ENCODE results near the gene APOA4. TPM values are rescaled to one million over a fixed set of nuclear protein-coding genes. Genes with fewer than 3 reads are reported as not detected.
"Not testable (repeated sequence)": the region's sequence is repeated elsewhere in the genome, so short reads cannot be mapped to it uniquely, and the experiment has no call there.

The APOA4 gene
- total RNA-seq, 2 experiments from 2014 or later, result not detected

DNA sequence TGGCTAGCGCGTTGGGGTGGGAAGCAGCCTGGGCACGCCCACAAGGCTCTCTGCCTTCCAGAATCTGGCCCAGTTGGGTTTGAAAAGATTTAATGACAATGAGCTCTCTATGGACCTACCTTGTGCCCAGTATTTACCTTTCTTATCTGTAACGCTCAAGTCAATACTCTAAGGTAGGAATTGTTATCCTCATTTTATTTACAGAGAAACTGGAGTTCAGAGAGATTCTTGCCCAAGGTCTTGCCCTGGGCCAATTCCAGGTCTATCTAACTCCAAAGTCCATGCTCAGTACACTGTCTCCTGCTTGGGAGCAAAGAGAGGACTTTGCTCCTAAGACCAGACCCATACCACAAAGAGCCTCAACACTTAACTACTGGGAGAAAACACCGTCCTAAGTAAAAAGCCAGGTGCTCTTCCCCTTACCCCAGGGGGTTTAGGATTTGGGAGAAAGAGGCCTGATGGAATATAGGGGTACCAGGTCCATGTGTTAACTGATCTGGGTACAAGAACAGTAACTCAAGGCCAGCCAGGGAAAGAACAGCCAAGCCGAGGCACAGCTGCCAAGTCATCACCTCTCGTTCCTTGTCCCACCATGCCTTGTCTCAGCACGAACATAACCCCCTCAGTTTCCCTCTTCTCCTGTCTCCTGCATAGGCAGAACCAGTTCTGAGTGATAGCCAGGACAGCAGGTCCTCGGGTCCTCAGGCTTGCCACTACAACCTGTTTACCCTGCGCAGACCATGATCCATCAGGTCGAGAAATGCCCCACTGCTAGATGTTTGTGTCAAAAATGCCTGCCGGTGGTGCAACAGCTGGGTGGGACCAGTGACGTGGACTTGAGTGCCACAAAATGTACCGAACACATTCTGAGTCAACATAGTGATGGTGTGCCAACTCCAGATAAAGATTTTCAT is 14.6 kb downstream of the APOA4 start:
- Mint-ChIP-seq H3K9me3 (no peaks in the 10 kb centered on the region), H3K27me3 (peaks cover 4% of the 10 kb centered on the region)
- no peak for DNase-seq

DNA sequence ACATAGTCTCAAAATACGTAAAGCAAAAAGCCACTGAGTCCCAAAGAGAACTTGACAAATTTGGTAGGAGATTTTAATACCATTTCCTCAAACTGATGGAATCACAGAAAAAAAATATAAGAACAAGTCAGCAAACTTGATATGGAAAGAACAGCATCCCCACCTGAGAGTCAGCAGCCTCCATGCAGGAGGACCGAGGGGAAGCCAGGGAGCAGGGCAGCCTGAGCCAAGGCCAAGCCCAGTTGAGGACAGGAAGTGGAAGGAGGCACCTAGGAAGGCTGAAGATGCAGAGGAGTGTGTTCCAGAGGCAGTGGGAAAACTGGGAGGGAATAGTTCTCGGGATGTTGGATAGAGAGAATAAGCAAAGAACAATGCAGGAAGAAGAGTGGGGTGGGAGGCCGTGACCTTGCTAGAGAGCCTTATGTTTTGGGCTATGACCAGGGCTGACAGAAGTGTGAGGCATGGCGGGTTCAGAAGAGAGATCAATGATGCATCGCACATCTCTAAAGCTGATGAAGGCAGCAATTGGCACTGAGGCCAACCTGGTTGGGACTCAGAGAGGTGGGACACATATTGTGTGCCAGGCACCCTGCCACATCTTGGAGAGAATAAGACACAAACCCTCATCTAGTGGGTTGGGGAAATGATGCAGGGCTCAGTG is 15.4 kb downstream of the APOA4 start:
- no peak overlapping the region for H3K27ac Mint-ChIP-seq
- H3K4me1 Mint-ChIP-seq, result no peaks in the 10 kb centered on the region
- H3K36me3 Mint-ChIP-seq, result no peaks in the 10 kb centered on the region
- no peaks in the 10 kb centered on the region for H3K9me3 Mint-ChIP-seq
- no peak for DNase-seq
- H3K4me3 Mint-ChIP-seq, result no peak overlapping the region
- H3K27me3 Mint-ChIP-seq, result peaks cover 4% of the 10 kb centered on the region

More for the DNA sequence above, 14.6 kb downstream of the APOA4 start:
- Mint-ChIP-seq H3K4me3 (no peak overlapping the region), H3K4me1 (no peaks in the 10 kb centered on the region), H3K36me3 (no peaks in the 10 kb centered on the region), H3K27ac (no peak overlapping the region)

DNA sequence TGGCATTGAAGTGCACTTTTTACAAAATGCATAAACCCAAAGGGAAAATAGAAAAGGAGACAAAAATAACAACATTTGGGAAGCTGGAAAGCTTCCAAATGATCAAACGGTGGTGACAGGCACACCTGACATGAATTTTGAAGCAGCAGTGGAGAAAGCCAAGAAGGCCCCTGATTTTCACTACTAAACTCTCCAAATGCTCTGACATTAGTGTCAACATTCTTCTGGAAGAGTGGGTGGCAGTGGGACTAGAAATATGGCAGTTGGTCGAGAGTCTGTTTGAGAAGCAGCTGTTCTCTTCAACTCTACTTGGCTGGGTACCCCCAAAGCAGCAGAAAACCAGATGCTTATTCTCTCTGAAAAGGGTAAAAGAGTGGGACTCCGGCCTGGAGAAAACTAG is 19.1 kb downstream of the APOA4 start:
- H3K36me3 Mint-ChIP-seq, result no peaks in the 10 kb centered on the region
- H3K9me3 Mint-ChIP-seq, result no peaks in the 10 kb centered on the region
- peaks cover 14% of the 10 kb centered on the region for H3K27me3 Mint-ChIP-seq
- no peaks in the 10 kb centered on the region for H3K4me1 Mint-ChIP-seq
- H3K27ac Mint-ChIP-seq, result no peak overlapping the region
- no peak overlapping the region for H3K4me3 Mint-ChIP-seq
- no peak for DNase-seq

DNA sequence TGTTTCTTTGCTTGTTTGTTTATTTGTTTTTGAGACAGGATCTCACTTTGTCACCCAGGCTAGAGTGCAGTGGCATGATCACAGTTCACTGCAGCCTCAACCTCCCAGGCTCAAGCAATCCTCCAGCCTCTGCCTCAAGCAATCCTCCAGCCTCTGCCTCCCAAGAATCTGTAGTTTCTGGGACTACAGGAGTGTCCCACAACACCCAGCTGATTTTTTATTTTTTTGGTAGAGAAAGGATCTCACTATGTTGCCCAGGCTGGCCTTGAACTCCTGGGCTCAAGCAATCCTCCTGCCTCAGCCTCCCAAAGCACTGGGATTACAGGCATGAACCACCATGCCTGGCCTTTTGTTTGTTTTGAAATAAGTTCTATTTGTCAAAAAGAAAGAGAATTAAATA is 21.4 kb downstream of the APOA4 start:
- H3K9me3 Mint-ChIP-seq, DNase-seq, H3K4me1 Mint-ChIP-seq, H3K4me3 Mint-ChIP-seq, H3K27ac Mint-ChIP-seq, H3K36me3 Mint-ChIP-seq: not testable (repeated sequence)
- H3K27me3 Mint-ChIP-seq, result peaks cover 13% of the 10 kb centered on the region

DNA sequence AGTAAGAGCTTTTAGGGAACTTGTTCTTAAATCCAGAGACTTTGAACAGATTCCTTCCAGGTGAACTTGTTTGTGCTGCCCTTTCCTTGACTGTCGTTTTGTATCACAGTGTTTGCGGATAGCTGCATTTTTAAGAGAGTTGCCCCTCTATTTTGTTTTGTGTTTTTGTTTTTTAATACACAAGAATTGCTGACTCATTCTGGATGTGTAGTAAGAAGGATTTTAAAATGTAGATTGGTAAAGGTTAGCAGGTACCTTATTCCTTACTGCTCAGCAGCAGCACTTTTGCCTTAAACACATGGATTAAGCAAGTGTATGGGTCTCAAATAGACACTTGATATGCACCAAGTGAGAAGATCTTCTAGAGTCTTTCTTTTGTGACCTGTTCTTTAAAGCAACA is 22.5 kb downstream of the APOA4 start:
- Mint-ChIP-seq H3K4me3 (no peak overlapping the region), H3K27me3 (peaks cover 13% of the 10 kb centered on the region), H3K27ac (no peak overlapping the region), H3K36me3 (no peaks in the 10 kb centered on the region), H3K4me1 (no peaks in the 10 kb centered on the region), H3K9me3 (no peaks in the 10 kb centered on the region)
- no peak for DNase-seq

DNA sequence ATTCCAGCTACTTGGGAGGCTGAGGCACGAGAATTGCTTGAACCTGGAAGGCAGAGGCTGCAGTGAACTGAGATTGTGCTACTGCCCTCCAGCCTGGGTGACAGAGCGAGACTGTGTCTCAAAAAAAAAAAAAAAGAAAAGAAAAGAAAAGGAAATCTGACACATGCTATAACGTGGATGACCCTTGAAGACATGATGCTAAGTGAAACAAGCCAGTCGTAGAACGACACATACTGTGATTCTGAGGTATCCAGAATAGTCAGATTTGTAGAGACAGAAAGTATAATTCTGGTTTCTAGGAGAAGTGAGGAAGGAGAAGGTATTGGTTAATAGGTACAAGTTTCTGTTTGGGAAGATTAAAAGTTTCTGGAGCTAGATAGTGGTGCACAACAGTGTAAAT is 24.7 kb downstream of the APOA4 start:
- H3K36me3 Mint-ChIP-seq, result no peaks in the 10 kb centered on the region
- no peak overlapping the region for H3K27ac Mint-ChIP-seq
- no peaks in the 10 kb centered on the region for H3K9me3 Mint-ChIP-seq
- no peak overlapping the region for H3K4me3 Mint-ChIP-seq
- DNase-seq, result no peak
- peaks cover 2% of the 10 kb centered on the region for H3K4me1 Mint-ChIP-seq
- peaks cover 13% of the 10 kb centered on the region for H3K27me3 Mint-ChIP-seq

DNA sequence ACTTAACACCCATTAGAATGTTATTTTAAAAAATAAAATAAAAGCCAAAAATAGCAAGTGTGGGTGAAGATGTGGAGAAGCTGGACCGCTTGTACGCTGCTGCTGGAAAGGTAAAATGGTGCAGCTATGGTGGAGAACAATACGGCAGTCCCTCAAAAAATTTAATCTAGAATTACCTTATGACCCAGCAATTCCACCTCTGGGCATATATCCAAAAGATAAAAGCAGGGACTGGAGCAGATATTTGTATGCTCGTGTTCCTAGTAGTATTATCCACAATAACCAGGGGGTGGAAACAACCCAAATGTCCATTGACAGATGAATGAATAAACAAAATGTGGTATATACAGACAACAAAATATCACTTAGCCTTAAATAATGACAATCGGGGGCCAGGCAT is 25.3 kb downstream of the APOA4 start:
- no peak for DNase-seq
- peaks cover 13% of the 10 kb centered on the region for H3K27me3 Mint-ChIP-seq
- H3K9me3 Mint-ChIP-seq, result no peaks in the 10 kb centered on the region
- no peaks in the 10 kb centered on the region for H3K36me3 Mint-ChIP-seq
- H3K4me1 Mint-ChIP-seq, result peaks cover 2% of the 10 kb centered on the region
- H3K4me3 Mint-ChIP-seq, result no peak overlapping the region
- H3K27ac Mint-ChIP-seq, result no peak overlapping the region

DNA sequence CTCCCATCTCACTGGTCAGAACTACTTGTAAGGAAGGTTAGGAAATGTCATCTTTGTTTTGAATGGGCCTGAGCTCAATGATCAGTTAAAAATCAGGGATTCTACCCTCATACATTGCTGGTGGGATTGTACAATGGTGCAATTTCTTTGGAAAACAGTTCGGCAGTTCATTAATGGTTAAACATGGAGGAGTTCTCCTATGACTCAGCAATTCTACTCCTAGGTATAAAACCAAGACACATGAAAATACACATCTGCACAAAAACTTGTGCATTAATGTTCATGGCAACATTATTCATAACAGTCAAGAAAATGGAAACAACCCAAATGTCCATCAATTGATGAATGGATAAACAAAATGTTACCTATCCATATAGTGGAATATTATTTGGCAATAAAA is 26.6 kb downstream of the APOA4 start:
- no peak overlapping the region for H3K27ac Mint-ChIP-seq
- H3K4me1 Mint-ChIP-seq, result peaks cover 2% of the 10 kb centered on the region
- H3K27me3 Mint-ChIP-seq, result peaks cover 13% of the 10 kb centered on the region

DNA sequence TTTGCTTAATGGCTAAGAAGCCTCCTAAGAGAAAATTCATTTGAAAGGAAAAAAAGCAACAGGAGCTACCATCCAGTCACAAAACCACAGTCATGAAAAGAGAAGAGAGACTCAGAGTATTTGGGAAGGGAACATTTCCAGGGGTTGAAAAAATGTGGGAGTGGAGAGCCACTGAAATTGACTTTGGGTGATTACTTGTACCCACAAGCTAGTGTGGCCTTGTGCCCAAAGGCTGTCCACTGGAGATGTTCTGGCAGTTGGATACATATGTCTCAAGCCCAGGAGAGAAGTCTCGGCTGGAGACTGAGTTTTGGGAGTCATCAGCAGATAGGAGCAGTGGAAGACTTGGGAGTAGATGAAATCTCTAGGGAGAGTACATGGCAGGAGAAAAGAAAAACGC is 28.3 kb downstream of the APOA4 start:
- no peak for DNase-seq
- peaks cover 6% of the 10 kb centered on the region for H3K4me1 Mint-ChIP-seq

More for the DNA sequence above, 26.6 kb downstream of the APOA4 start:
- DNase-seq, result no peak
- H3K9me3 Mint-ChIP-seq, result no peaks in the 10 kb centered on the region
- no peak overlapping the region for H3K4me3 Mint-ChIP-seq
- H3K36me3 Mint-ChIP-seq, result no peaks in the 10 kb centered on the region

DNA sequence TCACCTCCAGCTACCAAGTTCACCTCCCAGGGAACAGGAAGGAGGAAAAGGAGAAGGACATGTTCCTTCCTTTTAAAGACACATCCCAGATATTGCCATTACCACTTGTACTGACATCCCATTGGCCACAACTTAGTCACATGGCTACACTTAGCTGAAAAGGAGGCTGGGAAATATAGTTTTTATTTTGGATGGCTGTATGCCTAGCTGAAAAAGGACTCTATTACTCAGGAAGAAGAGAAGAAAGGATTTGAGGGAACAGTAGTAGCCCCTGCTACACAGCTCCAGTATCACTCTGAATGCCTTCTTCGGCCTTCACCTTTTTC is 29.4 kb downstream of the APOA4 start:
- no peak overlapping the region for H3K4me3 Mint-ChIP-seq
- no peaks in the 10 kb centered on the region for H3K9me3 Mint-ChIP-seq
- H3K27me3 Mint-ChIP-seq, result no peaks in the 10 kb centered on the region
- no peak overlapping the region for H3K27ac Mint-ChIP-seq
- H3K4me1 Mint-ChIP-seq, result peaks cover 6% of the 10 kb centered on the region
- DNase-seq, result no peak
- H3K36me3 Mint-ChIP-seq, result no peaks in the 10 kb centered on the region

More for the DNA sequence above, 28.3 kb downstream of the APOA4 start:
- Mint-ChIP-seq H3K36me3 (no peaks in the 10 kb centered on the region), H3K9me3 (no peaks in the 10 kb centered on the region), H3K27me3 (peaks cover 8% of the 10 kb centered on the region), H3K27ac (no peak overlapping the region), H3K4me3 (no peak overlapping the region)

DNA sequence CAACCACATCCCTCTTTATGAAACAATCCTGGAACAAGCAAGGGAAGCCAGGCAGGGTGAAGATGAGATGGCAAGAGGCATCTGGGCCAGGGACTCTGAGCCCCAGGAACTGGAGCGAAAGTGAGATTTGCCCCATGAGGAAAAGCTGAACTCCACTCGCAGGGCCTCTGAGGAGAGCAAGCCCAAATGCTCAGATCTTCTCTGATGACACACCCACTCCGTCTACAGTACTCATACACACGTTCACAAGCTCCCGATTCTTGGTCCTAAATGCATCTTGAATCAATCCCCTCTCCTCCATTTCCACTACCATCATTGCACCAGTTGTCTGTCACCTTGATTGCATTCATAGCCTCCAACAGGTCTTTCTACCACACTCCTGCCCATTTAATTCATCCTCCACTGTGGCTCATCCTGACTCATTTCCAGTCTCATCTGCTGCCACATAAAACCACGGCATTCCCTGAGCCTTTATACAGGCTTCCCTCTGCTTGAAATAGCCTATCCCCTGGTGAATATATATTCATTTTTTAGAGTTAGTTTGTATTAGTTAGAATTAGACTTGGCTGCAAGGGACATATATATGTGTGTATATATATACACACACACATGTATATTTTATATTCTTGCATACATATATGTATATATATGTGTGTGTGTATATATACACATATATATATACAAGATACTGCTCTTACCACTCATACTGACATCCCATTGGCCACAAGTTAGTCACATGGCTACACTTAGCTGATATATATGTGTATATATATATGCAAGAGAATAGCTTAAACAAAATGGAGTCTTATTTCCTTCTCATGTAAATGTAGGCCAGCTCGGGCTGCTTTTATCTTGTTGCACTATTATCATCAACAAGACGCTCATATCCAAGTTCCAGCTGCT is 30.0 kb downstream of the APOA4 start:
- H3K4me1 Mint-ChIP-seq, result peaks cover 12% of the 10 kb centered on the region

DNA sequence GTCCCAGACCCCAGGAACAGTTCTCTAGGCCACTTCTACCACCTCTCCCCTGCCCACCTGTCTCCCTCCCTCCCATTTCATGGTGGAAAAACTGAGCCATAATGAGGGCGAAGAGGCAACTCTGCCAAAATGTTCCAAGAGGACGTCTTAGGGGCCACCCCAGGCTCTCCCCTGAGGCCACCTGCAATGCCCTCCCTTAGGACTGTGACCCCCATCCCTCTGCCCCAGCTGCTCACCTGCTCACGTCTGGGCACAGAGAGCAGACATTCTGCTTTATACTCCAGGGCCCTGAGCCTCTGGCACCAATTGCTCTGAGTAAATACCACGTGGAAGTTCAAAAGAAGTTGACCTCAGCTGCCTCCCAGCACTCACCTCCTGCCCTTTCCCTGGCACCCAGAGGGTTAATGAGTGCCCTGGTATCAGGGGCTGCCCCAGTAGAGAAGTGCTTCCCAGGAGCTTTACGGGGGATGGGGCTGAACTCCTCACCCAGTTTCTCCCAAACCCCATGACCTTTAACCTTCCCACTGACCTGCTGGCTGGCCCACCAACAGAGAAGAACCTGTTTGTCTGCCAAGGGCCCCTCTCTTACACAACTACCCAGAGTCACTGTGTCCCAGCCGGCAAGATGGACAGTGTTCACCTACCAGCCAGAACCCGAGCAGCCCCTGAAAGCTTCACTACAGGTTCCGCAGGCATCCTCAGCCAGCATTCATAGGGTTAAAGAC is 30.8 kb downstream of the APOA4 start:
- Mint-ChIP-seq H3K27ac (no peak overlapping the region), H3K9me3 (no peaks in the 10 kb centered on the region), H3K36me3 (no peaks in the 10 kb centered on the region), H3K27me3 (no peaks in the 10 kb centered on the region), H3K4me1 (peaks cover 12% of the 10 kb centered on the region), H3K4me3 (no peak overlapping the region)
- no peak for DNase-seq

More for the DNA sequence above, 30.0 kb downstream of the APOA4 start:
- H3K27ac Mint-ChIP-seq, result no peak overlapping the region
- H3K36me3 Mint-ChIP-seq, result no peaks in the 10 kb centered on the region
- no peaks in the 10 kb centered on the region for H3K27me3 Mint-ChIP-seq
- H3K4me3 Mint-ChIP-seq, result no peak overlapping the region
- no peak for DNase-seq
- no peaks in the 10 kb centered on the region for H3K9me3 Mint-ChIP-seq

DNA sequence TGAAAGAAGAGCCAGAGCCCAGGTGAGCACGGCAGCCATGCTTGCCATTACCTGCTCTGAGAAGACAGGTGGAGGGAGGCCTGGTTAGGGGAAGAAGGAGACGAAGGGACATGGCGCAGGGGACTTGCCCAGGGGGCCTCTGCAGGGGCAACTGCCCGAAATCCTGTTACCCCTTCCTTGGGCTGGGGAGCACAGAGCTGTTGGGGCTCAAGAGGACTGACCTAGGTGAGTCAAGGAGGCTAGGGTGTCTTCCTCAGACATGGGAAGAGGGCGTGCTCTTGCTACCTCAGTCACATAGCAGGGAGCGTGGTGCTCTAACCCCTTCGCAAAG is 31.3 kb downstream of the APOA4 start, which contains the start of gene APOA5:
Gene APOA5, minus strand, starts transcription at position 67 of the 331 bp plus-strand sequence. Its CDS starts 19 bp downstream, at position 48.
- Mint-ChIP-seq H3K9me3 (no peaks in the 10 kb centered on the region), H3K4me1 (peaks cover 17% of the 10 kb centered on the region), H3K27me3 (no peaks in the 10 kb centered on the region), H3K4me3 (no peak within 1 kb of the TSS), H3K36me3 (peaks cover 5% of the 10 kb centered on the region), H3K27ac (no peak within 1 kb of the TSS)
- no peak for DNase-seq

DNA sequence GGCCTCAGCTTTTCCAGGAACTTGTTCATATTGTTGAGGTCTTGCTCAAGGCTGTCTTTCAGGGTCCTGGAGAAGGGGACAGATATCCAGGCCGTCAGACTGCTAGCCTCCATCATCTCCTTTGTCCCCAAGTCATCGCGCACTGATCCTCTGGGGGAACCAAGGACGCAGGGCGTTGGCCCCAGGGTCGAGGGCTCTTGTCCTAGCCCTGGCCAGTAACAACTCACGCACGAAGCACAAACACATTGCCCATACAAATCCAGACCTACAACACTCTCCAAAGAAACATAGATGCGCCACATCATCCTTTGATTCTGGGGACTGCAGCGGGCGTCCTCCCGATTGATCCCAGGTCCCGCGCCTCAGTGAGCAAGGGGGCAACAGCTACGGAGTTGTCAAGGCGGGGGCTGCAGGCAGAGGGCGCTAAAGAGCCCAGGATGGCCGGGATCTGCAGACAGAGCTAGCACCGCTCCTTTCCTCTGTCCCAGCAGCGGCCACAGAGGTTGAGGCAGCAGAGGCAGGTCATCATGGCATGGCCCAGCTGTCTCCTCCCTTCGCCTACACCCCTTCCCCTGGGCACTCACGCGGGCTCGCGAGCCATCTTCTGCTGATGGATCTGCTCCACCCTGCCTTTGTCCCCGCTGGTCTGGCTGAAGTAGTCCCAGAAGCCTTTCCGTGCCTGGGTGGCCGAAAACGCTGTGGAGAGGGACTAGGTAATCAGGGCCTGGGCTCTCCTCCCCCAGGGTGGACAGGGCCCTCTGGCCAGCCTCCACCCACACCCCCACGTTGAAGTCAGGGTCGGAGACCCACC is 31.9 kb downstream of the APOA4 start:
- Mint-ChIP-seq H3K4me3 (no peak overlapping the region), H3K27ac (no peak overlapping the region), H3K27me3 (no peaks in the 10 kb centered on the region), H3K4me1 (peaks cover 21% of the 10 kb centered on the region), H3K9me3 (no peaks in the 10 kb centered on the region), H3K36me3 (peaks cover 8% of the 10 kb centered on the region)
- peak; percentile 79 for DNase-seq

Measured in activated naive CD8-positive, alpha-beta T cell treated with anti-CD3 and anti-CD28 coated beads for 36 hours (primary cell).